GM19240 (cell line): Measurements from ENCODE around the gene P2RX2.
"Not testable (repeated sequence)": the region's sequence is repeated elsewhere in the genome, so short reads cannot be mapped to it uniquely, and the experiment has no call there.

Source experiments
- DNase-seq: peaks from one replicate; pipeline ENCODE4 v3.0.0; 2011; ENCODE audit warnings: low spot score; ENCODE audit not compliant: insufficient read length

The P2RX2 gene

GRCh38 chr12:132583736-132584135 lies 34.8 kb upstream of the P2RX2 start:
- no peak for DNase-seq

- DNase-seq = no peak
Measured at GRCh38 chr12:132584429-132584828, 34.1 kb upstream of the P2RX2 start.

DNA sequence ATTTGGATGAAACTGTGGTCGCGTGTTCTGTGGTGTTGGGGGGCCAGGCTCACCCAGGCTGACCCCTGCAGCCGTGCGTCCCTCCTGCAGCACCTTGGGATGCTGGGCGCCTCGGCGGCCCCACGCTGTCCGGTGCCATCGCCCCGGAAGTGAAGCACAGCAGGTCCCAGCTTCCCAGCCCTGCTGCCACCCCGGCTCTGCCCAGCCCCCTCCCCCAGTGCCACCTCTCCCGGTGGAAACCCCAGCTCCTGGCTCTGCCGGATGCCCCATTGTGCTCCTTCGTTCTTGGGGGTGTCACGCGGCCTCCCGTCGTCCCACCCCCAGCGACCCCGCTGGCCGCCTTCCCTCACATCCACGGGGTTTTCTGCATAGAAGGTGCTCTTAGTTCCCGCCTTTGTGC lies 33.4 kb upstream of the P2RX2 start:
- no peak for DNase-seq

- DNase-seq = no peak
Measured at GRCh38 chr12:132586929-132587328, 31.6 kb upstream of the P2RX2 start.

- DNase-seq = no peak
Measured at GRCh38 chr12:132587781-132588180, 30.8 kb upstream of the P2RX2 start.

- no peak for DNase-seq
Measured at GRCh38 chr12:132588319-132588718, 30.3 kb upstream of the P2RX2 start.

GRCh38 chr12:132588821-132589669 lies 29.5 kb upstream of the P2RX2 start:
- DNase-seq = no peak

DNA sequence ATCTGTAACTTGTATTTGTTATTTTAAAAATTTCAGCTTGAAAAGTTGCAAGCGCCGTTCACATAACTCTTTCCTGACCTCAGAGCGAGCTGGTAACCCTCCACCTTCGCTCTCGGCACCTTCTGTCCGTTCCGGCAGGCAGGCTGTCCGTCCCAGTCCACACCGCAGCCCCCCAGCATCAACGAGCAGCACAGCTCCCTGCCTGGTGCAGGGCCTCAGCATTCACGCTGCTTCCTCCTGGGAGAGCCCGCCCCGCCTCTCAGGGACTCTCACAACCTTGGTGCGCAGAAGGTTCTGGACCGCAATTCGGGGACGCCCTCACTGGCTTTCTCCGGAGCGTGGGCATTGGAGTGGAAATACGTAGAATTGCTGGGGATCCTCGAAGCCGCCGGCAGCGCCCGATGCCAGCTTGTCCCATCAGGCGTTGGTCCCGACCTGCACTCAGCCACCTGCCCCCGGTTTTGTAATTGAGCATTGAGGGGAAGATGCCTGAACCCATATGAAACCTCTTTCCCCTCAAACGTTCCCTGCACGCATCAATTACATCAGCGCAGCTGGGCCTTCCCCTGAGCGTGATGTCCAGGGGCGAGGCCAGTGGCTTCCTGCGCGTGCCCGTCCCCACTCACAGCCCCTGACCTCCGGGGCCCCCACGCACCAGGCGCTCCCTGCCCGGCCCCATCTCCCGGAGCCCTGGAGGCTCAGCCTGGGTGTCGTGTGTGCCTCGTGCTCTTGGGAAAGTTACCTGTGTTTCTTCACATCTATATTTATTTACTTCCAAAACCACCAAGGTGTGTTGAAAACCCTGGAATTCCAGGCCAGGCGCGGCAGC lies 27.3 kb upstream of the P2RX2 start:
- DNase-seq = no peak

- DNase-seq = no peak
Measured at GRCh38 chr12:132592282-132592970, 26.1 kb upstream of the P2RX2 start.

GRCh38 chr12:132593071-132593470 lies 25.5 kb upstream of the P2RX2 start:
- no peak for DNase-seq

DNA sequence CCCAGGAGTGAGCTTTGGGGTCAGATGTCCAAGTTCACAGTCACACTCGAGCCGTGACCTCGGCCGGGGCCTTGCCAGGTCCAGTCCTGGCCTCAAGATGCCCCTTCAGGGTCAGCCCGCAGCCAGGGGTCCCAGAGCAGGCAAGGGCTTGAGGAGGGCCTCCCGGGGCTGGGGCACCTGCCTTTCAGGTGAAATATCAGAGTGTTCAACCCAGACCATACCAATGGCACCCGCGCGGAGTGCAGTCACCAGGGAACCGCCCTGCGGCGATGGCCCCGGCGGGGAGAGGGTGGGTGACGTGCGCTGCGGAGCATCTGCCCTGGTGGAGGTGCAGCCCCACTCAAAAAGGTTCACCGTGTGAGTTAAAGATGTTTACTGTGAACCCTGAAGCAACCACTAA lies 25.1 kb upstream of the P2RX2 start:
- DNase-seq = no peak

DNA sequence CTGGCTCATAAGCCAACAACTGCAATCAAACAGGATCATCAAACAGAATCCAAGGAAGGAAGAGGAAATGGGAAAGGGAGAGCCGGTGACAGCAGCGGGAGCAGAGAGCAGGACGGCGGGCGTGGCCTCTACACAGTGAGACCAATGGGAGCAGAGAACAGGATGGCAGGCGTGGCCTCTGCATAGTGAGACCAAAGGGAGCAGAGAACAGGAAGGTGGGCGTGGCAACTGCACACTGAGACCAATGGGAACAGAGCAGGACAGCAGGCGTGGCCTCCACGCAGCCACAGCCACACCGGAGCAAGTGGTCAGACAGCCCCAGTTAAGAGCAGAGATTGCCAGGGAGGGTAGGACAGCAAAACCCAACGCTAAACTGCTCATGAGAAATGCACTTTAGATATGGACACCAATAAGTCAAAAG lies 24.6 kb upstream of the P2RX2 start:
- no peak for DNase-seq

DNA sequence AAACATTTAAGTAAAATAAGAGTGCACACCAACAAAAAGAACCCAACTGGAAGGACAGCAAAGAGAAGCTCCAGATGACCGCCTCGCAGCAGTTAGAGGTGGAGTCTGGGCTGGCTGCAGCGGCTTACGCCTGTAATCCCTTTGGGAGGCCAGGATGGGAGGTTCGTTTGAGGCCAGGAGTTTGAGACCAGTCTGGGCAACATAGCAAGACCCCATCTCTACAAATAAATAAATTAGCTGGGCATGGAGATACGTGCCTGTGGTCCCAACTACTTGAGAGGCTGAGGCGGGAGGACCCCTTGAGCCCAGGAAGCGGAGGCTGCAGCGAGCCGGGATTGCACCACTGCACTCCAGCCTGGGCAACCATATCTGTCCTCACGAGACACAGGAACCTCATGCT lies 23.4 kb upstream of the P2RX2 start:
- DNase-seq = no peak

- DNase-seq = no peak
Measured at GRCh38 chr12:132596016-132596415, 22.6 kb upstream of the P2RX2 start.

- no peak for DNase-seq
Measured at GRCh38 chr12:132597333-132598316, 21.0 kb upstream of the P2RX2 start.

GRCh38 chr12:132599502-132599901 lies 19.1 kb upstream of the P2RX2 start:
- not testable (repeated sequence) for DNase-seq

- peak; percentile 45 for DNase-seq
Measured at GRCh38 chr12:132600048-132601032, 18.2 kb upstream of the P2RX2 start.

- DNase-seq = no peak
Measured at GRCh38 chr12:132601171-132601883, 17.2 kb upstream of the P2RX2 start.
